Endometrial microvascular endothelial cells (primary cell): ENCODE results near the gene UBA1. TPM values are rescaled to one million over a fixed set of nuclear protein-coding genes. Genes with fewer than 3 reads are reported as not detected.
"Not testable (repeated sequence)": the region's sequence is repeated elsewhere in the genome, so short reads cannot be mapped to it uniquely, and the experiment has no call there.

Source experiments
- in situ Hi-C: cut with HindIII; loops from 2 replicates; pipeline ENCODE4 v1.10.0; 2017; ENCODE audit warnings: low sequenced_read_pairs, low pct_unique_long_range_greater_than_20kb; ENCODE audit errors: inconsistent ontology term
- total RNA-seq: library from RNA; depleted of rRNA; stranded (reverse); fragments of >200 nt; gene quantifications from one replicate; pipeline ENCODE4 v1.2.3, GENCODE V29; 2015; ENCODE audit errors: inconsistent ontology term

Gene UBA1
- total RNA-seq, 1 donor from 2014 or later: 228 TPM

GRCh38 chrX:47239898-47240545 lies 46.4 kb downstream of the UBA1 start:
- in situ Hi-C loops: no loop called here

- in situ Hi-C loops: no loop called here
Measured at GRCh38 chrX:47240619-47241018, 47.0 kb downstream of the UBA1 start.

GRCh38 chrX:47241201-47242011 lies 47.8 kb downstream of the UBA1 start:
- in situ Hi-C loops: no loop called here

GRCh38 chrX:47242321-47242720 lies 48.7 kb downstream of the UBA1 start:
- in situ Hi-C loops: no loop called here

GRCh38 chrX:47243351-47243750 lies 49.7 kb downstream of the UBA1 start:
- in situ Hi-C loops: no loop called here

GRCh38 chrX:47244676-47245075 lies 51.0 kb downstream of the UBA1 start:
- in situ Hi-C loops: no loop called here

GRCh38 chrX:47245156-47245555 lies 51.5 kb downstream of the UBA1 start:
- in situ Hi-C loops: no loop called here

GRCh38 chrX:47247206-47247998 lies 53.8 kb downstream of the UBA1 start:
- in situ Hi-C loops: no loop called here

GRCh38 chrX:47247999-47248320 lies 54.3 kb downstream of the UBA1 start:
- in situ Hi-C loops: no loop called here

- in situ Hi-C loops: no loop called here
Measured at GRCh38 chrX:47248576-47248975, 54.9 kb downstream of the UBA1 start.

- in situ Hi-C loops: no loop called here
Measured at GRCh38 chrX:47250017-47250347, 56.4 kb downstream of the UBA1 start.

GRCh38 chrX:47257620-47258019 lies 64.0 kb downstream of the UBA1 start:
- in situ Hi-C loops: not testable (repeated sequence)

Other genes starting within 250 kb of the UBA1 start
- not detected for gene RGN, start 115.4 kb upstream of the UBA1 start, total RNA-seq
- gene NDUFB11, start 49.1 kb upstream of the UBA1 start, total RNA-seq: 40.3 TPM
- 46.3 TPM for gene RBM10, start 48.6 kb upstream of the UBA1 start, total RNA-seq
- gene CDK16, start 24.9 kb downstream of the UBA1 start, total RNA-seq: 115 TPM
- gene USP11, start 39.2 kb downstream of the UBA1 start, total RNA-seq: 25.9 TPM
- gene ZNF157, start 176.7 kb downstream of the UBA1 start, total RNA-seq: not detected